Pancreas (tissue), 10 donors: Measurements from ENCODE around the gene NACA2. TPM values are rescaled to one million over a fixed set of nuclear protein-coding genes. Genes with fewer than 3 reads are reported as not detected.

ENCODE experiments used
- ATAC-seq, 4 donors: fragments of 200-7000 bp; cut with Tn5 transposase; one replicate each; pipeline versions ENCODE4 v1.8.0 to v1.9.1; 2020; ENCODE audit warnings: mild to moderate bottlenecking in 4 of 4, moderate library complexity in 4 of 4
- DNase-seq, 6 donors: peaks; one replicate each; pipeline ENCODE4 v3.0.0-alpha.2; 2020
- FAIRE-seq: peaks from 2 replicates; lab custom pipeline; 2012; peaks lifted over from hg19 to GRCh38; lab: Jason Lieb, UNC
- H3K27ac ChIP-seq, 4 donors: fragments of 200-600 bp; sonication (generic); 1 replicate in 3 of 4; 2 replicates in 1 of 4; pipeline versions ENCODE4 v1.5.0 to v1.8.0; 2020
- H3K27me3 ChIP-seq, 4 donors: fragments of 200-600 bp; one replicate each; pipeline ENCODE4 v1.8.0; 2021
- H3K36me3 ChIP-seq, 3 donors: fragments of 200-600 bp; sonication (generic) in 1 of 3; one replicate each; pipeline versions ENCODE4 v1.5.0 to v1.8.0; 2020 to 2021
- H3K4me1 ChIP-seq, 3 donors: fragments of 200-600 bp; one replicate each; pipeline ENCODE4 v1.8.0; 2021
- H3K4me3 ChIP-seq, 4 donors: fragments of 200-600 bp; sonication (generic) in 2 of 4; one replicate each; pipeline versions ENCODE4 v1.5.0 to v1.8.0; 2020 to 2021
- H3K9me3 ChIP-seq, 4 donors: fragments of 200-600 bp; one replicate each; pipeline ENCODE4 v1.8.0; 2021
- WGBS, 2 donors: extraction: QIAGEN DNeasy Blood & Tissue Kit; methylation state at CpG; one replicate each; pipeline ENCODE4 v1.1.7; 2013; 5-methylcytosine and 5-hydroxymethylcytosine counted together
- intact Hi-C, 3 donors: fragments of 100-400 bp; cut with DNase I; formaldehyde crosslinking; loops; one replicate each; pipeline versions ENCODE4 v1.11.1 to v1.14.2; 2022
- polyA plus RNA-seq, 2 donors: library from polyadenylated mRNA; stranded (reverse); fragments of 200-250 nt; gene quantifications; one replicate each; pipeline ENCODE4 v1.2.3, GENCODE V29; 2013
- total RNA-seq, 6 donors: library from RNA; stranded (reverse); fragmentation: NEBNext Ultra II Directional in 4 of 6; extraction: Animal tissue kit (Norgen Biotek cat#: 25700) in 4 of 6; gene quantifications; one replicate each; pipeline versions ENCODE4 v1.2.1 to v1.2.4, GENCODE V29; 2021 to 2023
- TF ChIP-seq, protein P1 (sequence below), 4 donors: fragments of 200-600 bp; sonication (generic) in 3 of 4; IDR thresholded peaks; one replicate each; pipeline versions ENCODE4 v1.5.0 to v1.8.0; 2021; ENCODE audit warnings: antibody characterized with exemption in 4 of 4
- donor health status: healthy with polysubstance abuse.
- donor health status: DM: no; HTN: no; CAD: no; lungs with moderate emphysema.
- donor health status: DM: no; HTN: no; CAD: no.
- donor health status: control.
- donor health status: control.
- donor health status: Bipolar disorder and iron deficiency.
- donor health status: DM: yes; HTN: yes; CAD: no.
- donor health status: DM: no; HTN: no; CAD: no.
- donor health status: DM: no; HTN: no; CAD: no.
- donor health status: DM: yes; HTN: yes; CAD: no.

Gene NACA2
- total and polyA plus RNA-seq, 8 donors, result 0.12 TPM; not detected in 7

DNA sequence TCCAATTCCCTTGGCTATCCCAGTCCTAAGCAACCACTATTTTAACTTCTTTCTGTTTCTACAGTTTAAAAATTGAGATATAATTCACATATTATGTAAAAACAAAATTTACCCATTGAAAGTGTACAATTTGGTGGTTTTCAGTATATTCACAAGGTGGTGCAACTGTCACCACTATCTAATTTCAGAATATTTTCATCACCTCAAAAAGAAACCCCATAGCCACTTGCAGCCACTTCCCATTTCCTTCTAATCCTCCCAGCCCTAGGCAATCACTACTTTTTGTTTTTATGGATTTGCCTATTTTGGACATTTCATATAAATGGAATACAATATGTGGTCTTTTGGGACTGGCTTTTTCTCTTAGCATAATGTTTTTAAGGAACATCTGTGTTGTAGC, 36.1 kb upstream of the NACA2 start:
- no peaks in the 10 kb centered on the region for H3K9me3 ChIP-seq
- no peak overlapping the region for H3K4me3 ChIP-seq
- DNase-seq (no peak), ATAC-seq (no peak), FAIRE-seq (no peak)
- intact Hi-C loops, result no loop called here
- no peaks in the 10 kb centered on the region for H3K27me3 ChIP-seq
- H3K36me3 ChIP-seq, result no peaks in the 10 kb centered on the region
- TF ChIP-seq, protein P1, sequence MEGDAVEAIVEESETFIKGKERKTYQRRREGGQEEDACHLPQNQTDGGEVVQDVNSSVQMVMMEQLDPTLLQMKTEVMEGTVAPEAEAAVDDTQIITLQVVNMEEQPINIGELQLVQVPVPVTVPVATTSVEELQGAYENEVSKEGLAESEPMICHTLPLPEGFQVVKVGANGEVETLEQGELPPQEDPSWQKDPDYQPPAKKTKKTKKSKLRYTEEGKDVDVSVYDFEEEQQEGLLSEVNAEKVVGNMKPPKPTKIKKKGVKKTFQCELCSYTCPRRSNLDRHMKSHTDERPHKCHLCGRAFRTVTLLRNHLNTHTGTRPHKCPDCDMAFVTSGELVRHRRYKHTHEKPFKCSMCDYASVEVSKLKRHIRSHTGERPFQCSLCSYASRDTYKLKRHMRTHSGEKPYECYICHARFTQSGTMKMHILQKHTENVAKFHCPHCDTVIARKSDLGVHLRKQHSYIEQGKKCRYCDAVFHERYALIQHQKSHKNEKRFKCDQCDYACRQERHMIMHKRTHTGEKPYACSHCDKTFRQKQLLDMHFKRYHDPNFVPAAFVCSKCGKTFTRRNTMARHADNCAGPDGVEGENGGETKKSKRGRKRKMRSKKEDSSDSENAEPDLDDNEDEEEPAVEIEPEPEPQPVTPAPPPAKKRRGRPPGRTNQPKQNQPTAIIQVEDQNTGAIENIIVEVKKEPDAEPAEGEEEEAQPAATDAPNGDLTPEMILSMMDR (IDR thresholded peaks at IDR 0.05), result no peak
- H3K27ac ChIP-seq, result no peak overlapping the region
- H3K4me1 ChIP-seq, result no peaks in the 10 kb centered on the region

- FAIRE-seq (no peak), DNase-seq (no peak), ATAC-seq (no peak)
- Histone ChIP-seq H3K36me3 (no peaks in the 10 kb centered on the region), H3K27me3 (no peaks in the 10 kb centered on the region), H3K4me1 (no peaks in the 10 kb centered on the region), H3K9me3 (no peaks in the 10 kb centered on the region), H3K27ac (no peak overlapping the region), H3K4me3 (no peak overlapping the region)
- intact Hi-C loops, result no loop called here
- TF ChIP-seq, protein P1 (IDR thresholded peaks at IDR 0.05), result no peak
- 89 to 91% methylated on average over 5 of the region's 5 CpGs for WGBS, 2 donors
These were observed 34.5 kb upstream of the NACA2 start for GRCh38 chr17:61625564-61625963.

DNA sequence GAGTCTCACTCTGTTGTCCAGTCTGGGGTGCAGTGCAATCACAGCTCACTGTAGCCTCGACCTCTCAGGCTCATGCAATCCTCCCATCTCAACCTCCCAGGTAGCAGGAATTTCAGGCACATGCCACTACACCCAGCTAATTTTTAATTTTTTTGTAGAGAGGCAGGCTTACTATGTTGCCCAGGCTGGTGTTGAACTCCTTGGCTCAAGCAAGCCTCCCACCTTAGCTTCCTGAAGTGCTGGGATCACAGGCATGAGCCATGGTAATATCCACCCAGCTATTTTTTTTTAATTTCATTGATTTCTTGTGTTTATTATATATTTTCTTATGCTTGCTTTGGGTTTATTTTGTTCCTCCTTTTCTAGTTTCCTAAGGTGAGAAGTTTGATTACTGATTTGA, 33.9 kb upstream of the NACA2 start:
- no peak for DNase-seq
- no peaks in the 10 kb centered on the region for H3K27me3 ChIP-seq
- 86 to 95% methylated on average over 1 of the region's 1 CpG for WGBS, 2 donors
- intact Hi-C loops, result no loop called here
- no peak overlapping the region for H3K27ac ChIP-seq
- TF ChIP-seq, protein P1 (IDR thresholded peaks at IDR 0.05), result no peak
- no peaks in the 10 kb centered on the region for H3K36me3 ChIP-seq
- H3K9me3 ChIP-seq, result no peaks in the 10 kb centered on the region
- ATAC-seq, result no peak
- FAIRE-seq, result no peak
- no peak overlapping the region for H3K4me3 ChIP-seq
- no peaks in the 10 kb centered on the region for H3K4me1 ChIP-seq

- DNase-seq (no peak), ATAC-seq (no peak), FAIRE-seq (no peak)
- 90 to 93% methylated on average over 2 of the region's 2 CpGs for WGBS, 2 donors
- Histone ChIP-seq H3K9me3 (no peaks in the 10 kb centered on the region), H3K4me1 (no peaks in the 10 kb centered on the region), H3K27ac (no peak overlapping the region), H3K27me3 (no peaks in the 10 kb centered on the region), H3K36me3 (no peaks in the 10 kb centered on the region), H3K4me3 (no peak overlapping the region)
- TF ChIP-seq, protein P1 (IDR thresholded peaks at IDR 0.05), result no peak
- intact Hi-C loops, result no loop called here
These were observed 30.3 kb upstream of the NACA2 start for GRCh38 chr17:61621317-61621716.

DNA sequence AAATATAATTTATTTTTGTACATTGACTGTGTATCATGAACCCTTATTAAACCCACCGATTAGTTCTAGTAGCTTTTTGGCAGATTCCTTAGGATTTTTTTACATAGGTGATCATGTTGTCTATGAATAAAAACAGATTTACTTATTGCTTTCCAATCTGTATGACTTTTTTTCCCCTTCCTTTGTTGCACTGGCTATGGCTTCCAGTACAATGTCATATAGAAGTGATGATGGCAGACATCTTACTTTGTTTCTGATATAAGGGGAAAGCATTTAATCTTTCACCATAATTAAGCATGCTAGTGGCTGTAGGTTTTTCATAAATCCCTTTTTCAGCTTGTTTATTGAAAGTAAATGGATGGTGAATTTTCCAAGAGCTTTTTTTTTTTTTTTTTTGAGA, 28.9 kb upstream of the NACA2 start:
- FAIRE-seq (no peak), ATAC-seq (no peak), DNase-seq (no peak)
- TF ChIP-seq, protein P1 (IDR thresholded peaks at IDR 0.05), result no peak
- no peaks in the 10 kb centered on the region for H3K9me3 ChIP-seq
- intact Hi-C loops, result no loop called here
- no peaks in the 10 kb centered on the region for H3K4me1 ChIP-seq
- 92 to 95% methylated on average over 1 of the region's 1 CpG for WGBS, 2 donors
- no peaks in the 10 kb centered on the region for H3K27me3 ChIP-seq
- no peak overlapping the region for H3K4me3 ChIP-seq
- H3K36me3 ChIP-seq, result no peaks in the 10 kb centered on the region
- no peak overlapping the region for H3K27ac ChIP-seq
